Upper lobe of right lung (tissue), 1 donor: ENCODE measurements around the gene HLA-F. TPM values are rescaled to one million over a fixed set of nuclear protein-coding genes. Genes with fewer than 3 reads are reported as not detected.

Experiments
- ATAC-seq: fragments of 200-7000 bp; cut with Tn5 transposase; one replicate; pipeline ENCODE4 v1.9.1; 2020; ENCODE audit warnings: mild to moderate bottlenecking, moderate library complexity
- DNase-seq: peaks from one replicate; pipeline ENCODE4 v3.0.0-alpha.2; 2020
- H3K27ac ChIP-seq: fragments of 200-600 bp; one replicate; pipeline ENCODE4 v1.8.0; 2022
- H3K27me3 ChIP-seq: fragments of 200-600 bp; one replicate; pipeline ENCODE4 v1.8.0; 2022; ENCODE audit warnings: mild to moderate bottlenecking
- H3K36me3 ChIP-seq: fragments of 200-600 bp; one replicate; pipeline ENCODE4 v1.8.0; 2022
- H3K4me1 ChIP-seq: fragments of 200-600 bp; one replicate; pipeline ENCODE4 v1.8.0; 2022
- H3K4me3 ChIP-seq: fragments of 200-600 bp; one replicate; pipeline ENCODE4 v1.8.0; 2022; ENCODE audit warnings: mild to moderate bottlenecking
- H3K9me3 ChIP-seq: fragments of 200-600 bp; one replicate; pipeline ENCODE4 v1.8.0; 2022
- CTCF ChIP-seq: fragments of 200-600 bp; IDR thresholded peaks from one replicate; pipeline ENCODE4 v1.8.0; 2022; ENCODE audit warnings: antibody characterized with exemption
- intact Hi-C: fragments of 100-400 bp; cut with DNase I; formaldehyde crosslinking; loops from one replicate; pipeline ENCODE4 v1.11.0; 2022
- total RNA-seq: library from RNA; stranded (reverse); fragmentation: NEBNext Ultra II Directional; extraction: Animal tissue kit (Norgen Biotek cat#: 25700); gene quantifications from one replicate; pipeline ENCODE4 v1.2.1, GENCODE V29; 2021
- donor health status: DM: no; HTN: yes; CAD: no; lungs with severe emphysema.

HLA-F gene
- total RNA-seq, 1 donor from 2014 or later, result 157 TPM

GRCh38 chr6:29770306-29770705 lies 47.1 kb downstream of the HLA-F start:
- Histone ChIP-seq H3K4me3 (no peak overlapping the region), H3K36me3 (no peaks in the 10 kb centered on the region), H3K9me3 (no peaks in the 10 kb centered on the region), H3K27ac (no peak overlapping the region), H3K27me3 (no peaks in the 10 kb centered on the region), H3K4me1 (no peaks in the 10 kb centered on the region)
- no peak for TF ChIP-seq CTCF
- DNase-seq (no peak), ATAC-seq (no peak)
- intact Hi-C loops, result no loop called here

GRCh38 chr6:29776684-29777083 lies 53.5 kb downstream of the HLA-F start:
- intact Hi-C loops, result no loop called here
- ATAC-seq, result no peak
- no peaks in the 10 kb centered on the region for H3K36me3 ChIP-seq

More at GRCh38 chr6:29776684-29777083, 53.5 kb downstream of the HLA-F start:
- Histone ChIP-seq H3K27me3 (no peaks in the 10 kb centered on the region), H3K27ac (no peak overlapping the region), H3K4me1 (no peaks in the 10 kb centered on the region), H3K4me3 (no peak overlapping the region), H3K9me3 (no peaks in the 10 kb centered on the region)
- no peak for DNase-seq
- TF ChIP-seq CTCF, result no peak

Other genes with a start within 250 kb of the HLA-F start
- gene MAS1L, start 235.5 kb upstream of the HLA-F start, total RNA-seq, result 0.64 TPM
- 1.1 TPM for gene UBD, start 163.7 kb upstream of the HLA-F start, total RNA-seq
- gene OR2H2, start 138.3 kb upstream of the HLA-F start, total RNA-seq, result not detected
- gene GABBR1, start 90.3 kb upstream of the HLA-F start, total RNA-seq, result 40.1 TPM
- not detected for gene MOG, start 66.3 kb upstream of the HLA-F start, total RNA-seq
- not detected for gene ZFP57, start 42.3 kb upstream of the HLA-F start, total RNA-seq
- gene HLA-G, start 104.4 kb downstream of the HLA-F start, total RNA-seq, result 1.6 TPM
- 1,071 TPM for gene HLA-A, start 219.1 kb downstream of the HLA-F start, total RNA-seq